Neural crest cell (in vitro differentiated cells): Measurements from ENCODE around the gene LRTM1. TPM values are rescaled to one million over a fixed set of nuclear protein-coding genes. Genes with fewer than 3 reads are reported as not detected.
A peak's percentile ranks its signal among the peaks of the same experiment; 100 is the strongest.

Source experiments
- DNase-seq: peaks from one replicate; pipeline ENCODE4 v3.0.0; 2021; ENCODE audit warnings: low read depth, mixed read lengths, low spot score
- H3K27ac Mint-ChIP-seq: one replicate; pipeline ENCODE4 v1.8.0; 2021; ENCODE audit warnings: mild to moderate bottlenecking, mixed read lengths; ENCODE audit not compliant: unreplicated experiment
- H3K27me3 Mint-ChIP-seq: 2 replicates; pipeline ENCODE4 v1.8.0; 2021; ENCODE audit warnings: low read depth, mild to moderate bottlenecking, mixed read lengths
- H3K36me3 Mint-ChIP-seq: 2 replicates; pipeline ENCODE4 v1.8.0; 2021; ENCODE audit warnings: low read depth, mild to moderate bottlenecking, mixed read lengths
- H3K4me1 Mint-ChIP-seq: 2 replicates; pipeline ENCODE4 v1.8.0; 2021; ENCODE audit warnings: mixed read lengths
- H3K4me3 Mint-ChIP-seq: one replicate; pipeline ENCODE4 v1.8.0; 2021; ENCODE audit warnings: mild to moderate bottlenecking, mixed read lengths
- H3K9me3 Mint-ChIP-seq: 2 replicates; pipeline ENCODE4 v1.8.0; 2021; ENCODE audit warnings: mixed read lengths
- CTCF ChIP-seq: fragments of 200-600 bp; sonication (generic); conservative IDR thresholded peaks from 2 replicates; pipeline ENCODE4 v1.5.0; 2021; ENCODE audit warnings: antibody characterized with exemption, mild to moderate bottlenecking
- total RNA-seq: library from RNA; stranded (reverse); gene quantifications from 2 replicates; pipeline ENCODE4 v1.2.1, GENCODE V29; 2021

LRTM1 gene
- total RNA-seq, 1 donor from 2014 or later, result not detected

DNA sequence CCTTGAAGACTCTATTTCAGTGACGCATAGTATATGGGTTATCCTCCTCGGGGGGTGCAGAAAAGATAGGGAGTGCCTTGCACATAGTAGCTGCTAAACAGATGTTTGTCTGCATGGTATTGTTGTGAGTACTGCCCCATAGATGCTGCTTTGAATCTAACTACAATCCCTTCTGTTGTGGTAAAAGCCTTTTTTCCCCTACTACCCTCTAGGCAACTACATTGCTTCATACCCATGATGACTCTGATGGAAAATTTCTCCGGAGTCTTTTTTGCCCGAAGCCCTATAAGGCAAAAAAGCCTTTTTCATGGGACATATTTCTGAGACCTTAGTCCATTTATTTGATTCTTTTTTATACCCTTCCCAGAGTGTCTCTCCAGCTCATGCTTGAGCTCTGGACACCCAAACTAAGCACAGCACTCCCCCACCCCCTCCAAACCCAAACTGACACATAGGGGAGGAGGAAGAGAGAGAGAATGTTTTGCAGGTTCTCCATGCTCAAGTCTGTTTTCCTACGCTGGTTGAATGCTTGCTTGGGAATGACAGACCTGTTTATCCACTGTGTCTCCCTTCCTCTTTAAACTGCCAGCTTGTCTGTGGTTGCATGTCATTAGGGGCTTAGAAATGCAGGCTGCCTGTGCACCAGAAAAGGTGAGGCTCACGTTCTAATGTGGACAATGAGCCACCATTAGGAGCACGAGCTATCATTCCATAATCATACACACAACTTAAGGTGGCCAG, 52.9 kb downstream of the LRTM1 start:
- peaks cover 3% of the 10 kb centered on the region for H3K9me3 Mint-ChIP-seq
- DNase-seq, result no peak
- H3K27ac Mint-ChIP-seq, result no peak overlapping the region
- H3K27me3 Mint-ChIP-seq, result no peaks in the 10 kb centered on the region
- H3K4me3 Mint-ChIP-seq, result no peak overlapping the region
- H3K36me3 Mint-ChIP-seq, result no peaks in the 10 kb centered on the region
- TF ChIP-seq CTCF, result no peak
- peaks cover 39% of the 10 kb centered on the region for H3K4me1 Mint-ChIP-seq

GRCh38 chr3:54873059-54874010, 54.5 kb downstream of the LRTM1 start:
- H3K4me1 Mint-ChIP-seq, result peaks cover 32% of the 10 kb centered on the region
- no peaks in the 10 kb centered on the region for H3K36me3 Mint-ChIP-seq
- peak overlapping the region; percentile 12 for H3K27ac Mint-ChIP-seq
- no peak for TF ChIP-seq CTCF
- no peak overlapping the region for H3K4me3 Mint-ChIP-seq
- H3K27me3 Mint-ChIP-seq, result no peaks in the 10 kb centered on the region
- no peaks in the 10 kb centered on the region for H3K9me3 Mint-ChIP-seq
- DNase-seq, result no peak

DNA sequence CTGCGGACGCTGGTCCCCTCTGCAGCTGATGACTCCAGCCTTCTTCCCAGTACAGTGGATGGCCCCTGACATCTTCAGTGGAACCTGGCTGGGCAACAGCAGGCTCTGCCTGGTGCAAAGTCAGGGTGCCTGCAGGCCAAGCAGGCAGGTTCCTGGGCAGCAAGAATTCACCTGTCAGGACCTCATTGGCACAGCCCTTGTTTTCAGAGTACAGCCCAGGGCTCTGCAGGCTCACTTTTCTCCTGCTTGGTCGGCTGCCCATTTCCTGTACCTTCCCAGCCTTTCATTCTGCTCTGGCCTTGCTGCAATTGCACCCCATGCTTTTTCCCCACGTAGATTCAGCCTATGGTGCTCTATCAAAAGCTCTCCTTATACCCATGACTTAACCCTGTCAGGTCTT, 56.0 kb downstream of the LRTM1 start:
- DNase-seq, result no peak
- Mint-ChIP-seq H3K36me3 (no peaks in the 10 kb centered on the region), H3K27me3 (peaks cover under 1% of the 10 kb centered on the region), H3K4me3 (no peak overlapping the region), H3K9me3 (no peaks in the 10 kb centered on the region), H3K4me1 (peaks cover 28% of the 10 kb centered on the region), H3K27ac (no peak overlapping the region)
- TF ChIP-seq CTCF, result no peak

DNA sequence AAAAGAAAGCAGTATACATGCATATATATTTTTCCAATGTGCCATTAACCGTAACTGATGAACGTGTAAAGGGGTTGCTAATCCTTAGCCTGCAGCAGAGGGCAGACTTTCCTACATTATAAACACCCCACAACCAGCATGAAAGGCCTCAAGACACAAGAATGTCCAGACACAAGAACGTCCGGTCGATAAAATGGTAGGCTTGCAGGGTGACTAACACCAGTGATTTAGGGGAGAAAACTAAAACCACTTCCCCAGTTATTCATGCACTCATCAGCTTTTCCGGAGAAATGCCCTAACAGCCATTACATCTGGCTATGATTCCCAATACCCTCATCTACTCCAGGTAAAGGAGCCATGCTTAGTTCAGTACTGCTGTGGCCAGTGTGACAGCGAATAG, 57.4 kb downstream of the LRTM1 start:
- Mint-ChIP-seq H3K9me3 (no peaks in the 10 kb centered on the region), H3K27ac (no peak overlapping the region), H3K4me1 (peaks cover 36% of the 10 kb centered on the region), H3K27me3 (peaks cover 2% of the 10 kb centered on the region), H3K4me3 (no peak overlapping the region), H3K36me3 (no peaks in the 10 kb centered on the region)
- TF ChIP-seq CTCF, result peak; percentile 70
- peak; percentile 8 for DNase-seq
